Measurements from ENCODE around the gene MTREX. TPM values are rescaled to one million over a fixed set of nuclear protein-coding genes. Genes with fewer than 3 reads are reported as not detected.

MTREX gene
- total RNA-seq, 1 donor from 2014 or later, result 78.7 TPM

DNA sequence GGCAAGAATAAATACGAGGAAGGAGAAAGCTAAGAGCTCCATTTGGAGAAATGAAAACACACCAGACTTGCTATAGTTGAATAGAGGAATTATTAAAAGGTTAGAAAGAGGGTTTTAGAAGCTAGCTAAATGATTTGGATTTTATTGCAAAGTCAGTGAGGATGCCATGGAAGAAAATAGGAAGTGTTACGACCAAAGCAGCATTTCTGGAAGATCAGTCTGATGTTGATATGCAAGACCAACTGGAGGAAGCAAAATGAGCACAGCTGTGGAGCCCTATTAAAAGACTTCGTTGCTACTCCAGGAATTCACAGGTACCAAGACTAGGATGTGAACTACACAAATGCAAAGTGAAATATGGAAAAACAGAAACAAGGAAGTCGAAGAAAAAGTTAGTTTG, 2.4 kb upstream of the MTREX start:
- TF ChIP-seq, protein P1, sequence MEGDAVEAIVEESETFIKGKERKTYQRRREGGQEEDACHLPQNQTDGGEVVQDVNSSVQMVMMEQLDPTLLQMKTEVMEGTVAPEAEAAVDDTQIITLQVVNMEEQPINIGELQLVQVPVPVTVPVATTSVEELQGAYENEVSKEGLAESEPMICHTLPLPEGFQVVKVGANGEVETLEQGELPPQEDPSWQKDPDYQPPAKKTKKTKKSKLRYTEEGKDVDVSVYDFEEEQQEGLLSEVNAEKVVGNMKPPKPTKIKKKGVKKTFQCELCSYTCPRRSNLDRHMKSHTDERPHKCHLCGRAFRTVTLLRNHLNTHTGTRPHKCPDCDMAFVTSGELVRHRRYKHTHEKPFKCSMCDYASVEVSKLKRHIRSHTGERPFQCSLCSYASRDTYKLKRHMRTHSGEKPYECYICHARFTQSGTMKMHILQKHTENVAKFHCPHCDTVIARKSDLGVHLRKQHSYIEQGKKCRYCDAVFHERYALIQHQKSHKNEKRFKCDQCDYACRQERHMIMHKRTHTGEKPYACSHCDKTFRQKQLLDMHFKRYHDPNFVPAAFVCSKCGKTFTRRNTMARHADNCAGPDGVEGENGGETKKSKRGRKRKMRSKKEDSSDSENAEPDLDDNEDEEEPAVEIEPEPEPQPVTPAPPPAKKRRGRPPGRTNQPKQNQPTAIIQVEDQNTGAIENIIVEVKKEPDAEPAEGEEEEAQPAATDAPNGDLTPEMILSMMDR (IDR thresholded peaks at IDR 0.05; ENCODE audit: unreplicated experiment), result no peak
- H3K36me3 Mint-ChIP-seq, result peaks cover 16% of the 10 kb centered on the region
- DNase-seq (ENCODE audit: low spot score in 2 of 2, unreplicated experiment in 2 of 2), result no peak
- H3K4me3 Mint-ChIP-seq, result no peak overlapping the region
- no peaks in the 10 kb centered on the region for H3K27me3 Mint-ChIP-seq (ENCODE audit: low read depth)
- H3K27ac Mint-ChIP-seq, result no peak overlapping the region
- H3K4me1 Mint-ChIP-seq, result peaks cover 12% of the 10 kb centered on the region
- peaks cover 4% of the 10 kb centered on the region for H3K9me3 Mint-ChIP-seq

DNA sequence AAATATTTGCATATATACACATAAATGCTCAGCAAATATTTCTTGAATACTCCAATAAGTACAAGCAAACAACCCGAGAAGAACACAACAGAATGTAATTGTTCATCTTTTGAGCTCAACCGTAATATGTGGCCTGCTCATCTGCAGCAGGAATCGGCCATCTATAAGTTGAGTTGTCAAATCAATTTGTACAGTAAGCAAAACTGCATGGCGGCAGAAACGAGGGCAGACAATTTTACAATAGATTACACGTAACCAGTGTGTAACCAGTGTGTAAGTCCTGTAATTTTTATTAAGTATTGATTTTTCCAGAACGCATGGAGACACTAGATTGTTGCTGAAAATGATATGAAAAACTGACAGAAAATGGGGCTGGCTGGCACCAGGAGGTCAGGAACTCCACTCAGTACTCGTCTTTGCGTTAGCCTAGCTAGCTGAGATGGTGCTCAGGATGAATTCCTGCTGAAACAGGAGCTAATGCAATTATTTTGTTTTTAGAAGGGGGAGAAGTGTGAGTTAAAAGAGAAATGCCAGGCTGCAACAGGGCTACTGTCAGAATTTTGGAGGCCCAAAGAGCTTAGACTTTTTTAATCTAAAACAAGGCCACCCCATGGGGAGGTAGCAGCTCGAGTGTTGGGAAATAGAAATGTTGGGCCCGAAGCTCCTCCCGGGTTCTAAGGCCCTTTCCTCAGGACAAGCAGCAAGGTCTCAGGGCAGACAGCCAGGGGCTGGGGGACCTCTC, 977 bp upstream of the MTREX start:
- Mint-ChIP-seq H3K27ac (no peak overlapping the region), H3K4me1 (peaks cover 17% of the 10 kb centered on the region), H3K9me3 (no peaks in the 10 kb centered on the region), H3K4me3 (no peak overlapping the region), H3K27me3 (ENCODE audit: low read depth) (no peaks in the 10 kb centered on the region), H3K36me3 (peaks cover 9% of the 10 kb centered on the region)
- TF ChIP-seq, protein P1 (IDR thresholded peaks at IDR 0.05; ENCODE audit: unreplicated experiment), result no peak
- no peak for DNase-seq (ENCODE audit: low spot score in 2 of 2, unreplicated experiment in 2 of 2)

DNA sequence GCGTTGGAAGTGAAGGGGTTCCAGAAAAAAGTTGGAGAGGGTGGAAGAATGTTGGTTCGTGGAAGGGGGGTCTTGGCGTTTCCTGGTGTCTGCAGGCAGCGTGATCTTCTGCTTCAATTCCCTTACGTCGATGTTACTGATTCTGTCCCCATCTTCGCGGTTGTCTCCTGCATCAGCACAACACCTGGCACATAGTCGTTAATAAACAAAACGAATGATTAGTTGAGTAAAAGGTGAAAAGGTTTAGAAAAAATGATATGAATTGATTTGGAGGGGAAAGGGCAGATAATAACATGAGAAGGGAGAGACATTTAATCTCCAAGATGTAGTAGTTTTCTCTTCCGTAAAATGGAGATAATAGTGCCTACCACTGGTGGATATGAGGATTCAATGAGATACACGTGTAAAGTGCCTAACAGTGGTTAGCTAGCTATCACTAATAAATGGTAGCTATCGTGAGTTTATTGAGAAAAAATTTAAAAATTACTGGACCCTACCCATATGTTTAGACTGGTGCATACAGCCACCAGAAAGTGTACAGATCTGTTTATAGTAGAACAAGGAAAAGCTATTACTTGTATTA, 556 bp downstream of the MTREX start:
- Mint-ChIP-seq H3K27me3 (ENCODE audit: low read depth) (no peaks in the 10 kb centered on the region), H3K9me3 (no peaks in the 10 kb centered on the region), H3K4me3 (no peak overlapping the region), H3K4me1 (peaks cover 14% of the 10 kb centered on the region), H3K27ac (no peak overlapping the region), H3K36me3 (peaks cover 3% of the 10 kb centered on the region)
- no peak for DNase-seq (ENCODE audit: low spot score in 2 of 2, unreplicated experiment in 2 of 2)
- TF ChIP-seq, protein P1 (IDR thresholded peaks at IDR 0.05; ENCODE audit: unreplicated experiment), result no peak

DNA sequence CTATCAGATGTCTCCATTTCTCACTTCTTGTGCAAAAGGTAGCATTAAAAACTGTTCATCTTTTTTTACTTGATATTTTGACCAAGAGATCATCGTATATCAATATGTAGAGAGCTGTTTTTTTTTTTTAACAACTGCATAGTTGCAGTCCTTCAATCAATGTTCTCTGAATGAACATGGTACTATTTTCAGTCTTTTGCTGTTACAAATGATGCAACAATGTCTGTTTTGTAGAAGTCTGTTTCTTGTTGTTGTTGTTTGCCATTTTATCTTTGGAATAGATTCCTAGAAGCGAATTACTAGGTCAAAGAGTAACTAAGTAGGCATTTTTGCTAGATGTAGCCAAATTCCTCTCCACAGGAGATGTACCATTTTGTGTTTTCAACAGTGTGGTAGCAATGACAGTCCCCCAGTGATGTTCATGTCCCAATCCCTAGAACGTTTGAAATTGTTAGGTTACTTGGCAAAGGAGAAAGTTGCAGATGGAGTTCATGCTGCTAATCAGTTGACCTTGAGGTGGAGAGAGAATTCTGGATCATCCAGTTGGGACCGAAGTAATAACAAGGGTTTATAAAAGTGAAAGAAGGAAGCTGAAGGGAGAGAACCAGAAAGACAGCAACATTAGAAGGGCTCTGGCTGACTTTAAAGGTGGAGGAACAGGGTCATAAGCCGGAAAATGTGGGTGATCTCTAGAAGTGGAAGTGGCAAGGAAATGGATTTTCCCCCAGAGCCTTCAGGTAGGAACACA, 6.3 kb downstream of the MTREX start:
- no peaks in the 10 kb centered on the region for H3K27me3 Mint-ChIP-seq (ENCODE audit: low read depth)
- no peak overlapping the region for H3K4me3 Mint-ChIP-seq
- TF ChIP-seq, protein P1 (IDR thresholded peaks at IDR 0.05; ENCODE audit: unreplicated experiment), result no peak
- H3K9me3 Mint-ChIP-seq, result peaks cover 26% of the 10 kb centered on the region
- peaks cover 7% of the 10 kb centered on the region for H3K4me1 Mint-ChIP-seq
- H3K27ac Mint-ChIP-seq, result no peak overlapping the region
- peaks cover 20% of the 10 kb centered on the region for H3K36me3 Mint-ChIP-seq
- no peak for DNase-seq (ENCODE audit: low spot score in 2 of 2, unreplicated experiment in 2 of 2)

DNA sequence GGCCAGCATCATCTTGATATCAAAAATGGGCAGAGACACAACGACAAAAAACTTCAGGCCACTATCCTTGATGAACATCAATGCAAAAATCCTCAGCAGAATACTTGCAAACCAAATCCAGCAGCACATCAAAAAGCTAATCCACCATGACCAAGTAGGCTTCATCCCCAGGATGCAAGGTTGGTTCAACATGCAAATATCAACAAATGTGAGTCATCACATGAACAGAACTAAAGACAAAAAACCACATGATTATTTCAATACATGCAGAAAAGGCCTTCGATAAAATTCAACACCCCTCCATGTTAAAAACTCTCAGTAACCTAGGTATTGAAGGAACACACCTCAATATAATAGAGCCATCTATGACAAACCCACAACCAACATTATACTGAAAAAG, 8.5 kb downstream of the MTREX start:
- TF ChIP-seq, protein P1 (IDR thresholded peaks at IDR 0.05; ENCODE audit: unreplicated experiment), result no peak
- no peak overlapping the region for H3K4me3 Mint-ChIP-seq
- peaks cover 7% of the 10 kb centered on the region for H3K4me1 Mint-ChIP-seq
- peaks cover 20% of the 10 kb centered on the region for H3K36me3 Mint-ChIP-seq
- no peak overlapping the region for H3K27ac Mint-ChIP-seq
- DNase-seq (ENCODE audit: low spot score in 2 of 2, unreplicated experiment in 2 of 2), result no peak
- no peaks in the 10 kb centered on the region for H3K27me3 Mint-ChIP-seq (ENCODE audit: low read depth)
- H3K9me3 Mint-ChIP-seq, result peaks cover 26% of the 10 kb centered on the region
